ENCODE measurements around the gene ARL5C.

The ARL5C gene

GRCh38 chr17:39200070-39200879 is 34.3 kb upstream of the ARL5C start, which contains the start of gene RPL19 (continued):
- TF ChIP-seq ZNF174 (tag by site-specific recombination; IDR thresholded peaks at IDR 0.05) (no peak), ZNF48 (tag by site-specific recombination; IDR thresholded peaks at IDR 0.05) (no peak), ZNF623 (tag by site-specific recombination; IDR thresholded peaks at IDR 0.05) (no peak), ZNF366 (tag by site-specific recombination; conservative IDR thresholded peaks at IDR 0.05) (no peak), ZFP41 (tag by site-specific recombination; IDR thresholded peaks at IDR 0.05; ENCODE audit: borderline replicate concordance) (no peak), ZNF660 (tag by site-specific recombination; IDR thresholded peaks at IDR 0.05) (peak; percentile 34; the same call in 1 of the 2 replicates), ZNF555 (tag by site-specific recombination; conservative IDR thresholded peaks at IDR 0.05) (no peak), GLIS2 (tag by site-specific recombination; IDR thresholded peaks at IDR 0.05) (no peak), PRDM2 (tag by site-specific recombination; IDR thresholded peaks at IDR 0.05; ENCODE audit: borderline replicate concordance) (peak; percentile 65; the same call in 1 of the 2 replicates), ZBTB49 (tag by site-specific recombination; IDR thresholded peaks at IDR 0.05; ENCODE audit: low read depth) (no peak), ZNF423 (tag by site-specific recombination; IDR thresholded peaks at IDR 0.05) (no peak), KLF17 (tag by site-specific recombination; IDR thresholded peaks at IDR 0.05) (peak; percentile 46), SALL2 (tag by site-specific recombination; IDR thresholded peaks at IDR 0.05; ENCODE audit: borderline replicate concordance) (no peak), ZNF76 (tag by site-specific recombination; IDR thresholded peaks at IDR 0.05; ENCODE audit: borderline replicate concordance, low read depth) (peak; percentile 56), ZIC2 (tag by site-specific recombination; IDR thresholded peaks at IDR 0.05) (no peak), ZNF791 (tag by site-specific recombination; IDR thresholded peaks at IDR 0.05) (no peak), AEBP2 (tag by site-specific recombination; IDR thresholded peaks at IDR 0.05; ENCODE audit: borderline replicate concordance) (no peak), PRDM6 (tag by site-specific recombination; IDR thresholded peaks at IDR 0.05) (no peak), GLI2 (tag by site-specific recombination; IDR thresholded peaks at IDR 0.05; ENCODE audit: borderline replicate concordance, low read depth) (no peak), ZNF133 (tag by site-specific recombination; IDR thresholded peaks at IDR 0.05) (no peak), ZSCAN18 (tag by site-specific recombination; IDR thresholded peaks at IDR 0.05) (no peak), ZNF521 (tag by site-specific recombination; IDR thresholded peaks at IDR 0.05) (no peak), ZNF837 (tag by site-specific recombination; IDR thresholded peaks at IDR 0.05) (no peak), RBAK (tag by site-specific recombination; IDR thresholded peaks at IDR 0.05) (no peak), ZNF747 (tag by site-specific recombination; IDR thresholded peaks at IDR 0.05) (no peak)
